A549 (cell line): ENCODE measurements around the gene FAM187B. TPM values are rescaled to one million over a fixed set of nuclear protein-coding genes. Genes with fewer than 3 reads are reported as not detected.
A peak's percentile ranks its signal among the peaks of the same experiment; 100 is the strongest.

Experiments used
- ATAC-seq, 2 experiments: fragments of 200-7000 bp in 1 of 2; fragments of >200 bp in 1 of 2; cut with Nextera tagmentation in 1 of 2; cut with Tn5 transposase in 1 of 2; 3 replicates each; pipeline versions ENCODE4 v1.8.0 to v1.9.1; 2018 to 2020; ENCODE audit warnings: mild to moderate bottlenecking in 1 of 2, moderate library complexity in 1 of 2
- CTCF ChIA-PET: fragments of 300-600 bp; sonication (Branson Sonifier 250); formaldehyde crosslinking; extraction: SDS; loops from one replicate; lab custom pipeline; 2021; ENCODE audit warnings: antibody characterized with exemption, inconsistent platforms; lab: Yijun Ruan, JAX
- POLR2A ChIA-PET: fragments of 350-600 bp; formaldehyde crosslinking; extraction: SDS; loops from one replicate; lab custom pipeline; 2021; ENCODE audit warnings: antibody characterized with exemption, inconsistent platforms; lab: Yijun Ruan, JAX
- DNase-seq, 2 experiments: peaks; one replicate each; pipeline versions ENCODE4 v3.0.0 to v3.0.0-alpha.2; 2011 to 2016; ENCODE audit warnings: low read depth in 1 of 2, low spot score in 1 of 2
- FAIRE-seq: peaks from 2 replicates; lab custom pipeline; 2011; peaks lifted over from hg19 to GRCh38; lab: Jason Lieb, UNC
- H3K27ac ChIP-seq, 2 experiments: fragments of >200 bp; sonication (Bioruptor Twin); formaldehyde crosslinking; 3 replicates each; pipeline ENCODE4 v1.5.1; 2016 to 2017
- H3K4me1 ChIP-seq: fragments of >200 bp; sonication (Bioruptor Twin); formaldehyde crosslinking; 3 replicates; pipeline ENCODE4 v1.6.1; 2016
- H3K4me2 ChIP-seq: fragments of >200 bp; sonication (Bioruptor Twin); formaldehyde crosslinking; 3 replicates; pipeline ENCODE4 v1.6.1; 2016
- H3K4me3 ChIP-seq: fragments of >200 bp; sonication (Bioruptor Twin); formaldehyde crosslinking; 3 replicates; pipeline ENCODE4 v1.5.1; 2016
- H3K9me3 ChIP-seq: fragments of >200 bp; sonication (Bioruptor Twin); formaldehyde crosslinking; 3 replicates; pipeline ENCODE4 v1.6.1; 2016
- EHF ChIP-seq: fragments of 250-450 bp; sonication (Bioruptor Pico); IDR thresholded peaks from 2 replicates; pipeline ENCODE4 v1.5.0; 2020; ENCODE audit warnings: mild to moderate bottlenecking
- ELK1 ChIP-seq: fragments of 150-350 bp; IDR thresholded peaks from 2 replicates; pipeline ENCODE4 v1.6.1; 2014; ENCODE audit warnings: low read depth, mild to moderate bottlenecking, low read length
- HDAC2 ChIP-seq: fragments of 200-600 bp; sonication (generic); IDR thresholded peaks from 2 replicates; pipeline ENCODE4 v1.6.1; 2016
- POLR2A ChIP-seq: IDR thresholded peaks from 2 replicates; pipeline ENCODE4 v1.6.1; 2012; ENCODE audit warnings: mild to moderate bottlenecking, low read length
- POLR2AphosphoS2 ChIP-seq: conservative IDR thresholded peaks from 2 replicates; pipeline ENCODE4 v1.6.1; 2012; ENCODE audit warnings: low read length, improper control_type of control experiment, inconsistent platforms
- REST ChIP-seq: fragments of 200-600 bp; sonication (generic); IDR thresholded peaks from 2 replicates; pipeline ENCODE4 v1.6.1; 2016; ENCODE audit warnings: antibody characterized with exemption, mild to moderate bottlenecking, moderate library complexity
- RFX5 ChIP-seq: fragments of 450-650 bp; IDR thresholded peaks from 2 replicates; pipeline ENCODE4 v1.7.1; 2014; ENCODE audit warnings: antibody characterized with exemption, mild to moderate bottlenecking, moderate library complexity
- WGBS: methylation state at CpG from one replicate; pipeline ENCODE4 v1.1.6; 2017; ENCODE audit errors: missing lambda C conversion rate; 5-methylcytosine and 5-hydroxymethylcytosine counted together
- polyA plus RNA-seq, 4 experiments: library from polyadenylated mRNA; depleted of rRNA in 3 of 4; stranded (reverse); fragments of >200 nt; fragmentation: RNase III in 1 of 4; extraction: RNeasy Plus Mini Kit Qiagen cat#74134 plus additional on column Dnase treatment in 1 of 4; gene quantifications; 2 replicates in 3 of 4; 3 replicates in 1 of 4; pipeline ENCODE4 v1.2.3, GENCODE V29; 2011 to 2017

The FAM187B gene
- polyA plus RNA-seq, 2 of the 4 experiments (the other 2 are of a cell fraction): not detected

- Histone ChIP-seq H3K4me1 (peaks cover 8% of the 10 kb centered on the region; the same call in 1 of the 3 replicates), H3K9me3 (peaks cover 18% of the 10 kb centered on the region), H3K4me2 (no peak overlapping the region), H3K4me3 (no peak overlapping the region), H3K27ac (no peak overlapping the region)
- no peak for TF ChIP-seq RFX5
- TF ChIP-seq REST: no peak
- no peak for TF ChIP-seq POLR2A
- TF ChIP-seq POLR2AphosphoS2: no peak
- ChIA-PET POLR2A (no interaction called here), CTCF (interaction anchor here (0.6 to 2.6 kb wide), 10 partner anchors 8 to 252 kb away, joined by 3 to 9 read pairs (median 4); partner anchors contain the start of genes LGI4 and USF2)
- 68% methylated on average over 34 of the region's 34 CpGs for WGBS
- ATAC-seq (no peak), DNase-seq (no peak), FAIRE-seq (no peak)
Measured at GRCh38 chr19:35249848-35250711, 21.5 kb upstream of the FAM187B start.

- Histone ChIP-seq H3K27ac (peak overlapping the region in 1 of 2 experiments; percentile 38; a peak in 2 of 6 replicates), H3K4me1 (peaks cover 8% of the 10 kb centered on the region; the same call in 1 of the 3 replicates)
- ChIA-PET CTCF (interaction anchor here (1.2 kb wide), 1 partner anchor 20 kb away, joined by 3 read pairs; the partner anchor contains the start of gene USF2), POLR2A (no interaction called here)
- no peak for FAIRE-seq
- no peak for TF ChIP-seq ELK1
- TF ChIP-seq, all 56 proteins: peak for 0
- H3K4me3 ChIP-seq: peak overlapping the region; percentile 48
- H3K9me3 ChIP-seq: peaks cover 25% of the 10 kb centered on the region
- DNase-seq (peak in 1 of 2 experiments; percentile 48), ATAC-seq (no peak; a peak in 2 of 6 replicates)
- peak overlapping the region; percentile 90 for H3K4me2 ChIP-seq
- WGBS: 18% methylated on average over 39 of the region's 39 CpGs
Measured at GRCh38 chr19:35249146-35249847, 20.8 kb upstream of the FAM187B start.

GRCh38 chr19:35248310-35249145 is 20.0 kb upstream of the FAM187B start, which contains the start of gene LSR:
Gene LSR, plus strand, starts transcription at chr19:35249002. Its CDS starts 21 bp downstream, at chr19:35249023.
- H3K4me3 ChIP-seq: peak within 1 kb of the TSS; percentile 48
- POLR2A ChIA-PET: no interaction called here
- TF ChIP-seq HDAC2 (peak; percentile 2; the same call in 1 of the 2 replicates), EHF (CRISPR knock-in tag) (no peak)
- TF ChIP-seq, all 56 proteins: peak for 1
- H3K4me2 ChIP-seq: peak within 1 kb of the TSS; percentile 90
- peaks cover 8% of the 10 kb centered on the region; the same call in 1 of the 3 replicates for H3K4me1 ChIP-seq
- peak; percentile 41 to 58 for ATAC-seq
- peak; percentile 61 to 69 for DNase-seq
- FAIRE-seq: no peak
- 7% methylated on average over 63 of the region's 69 CpGs for WGBS
- CTCF ChIA-PET: no interaction called here
- peaks cover 33% of the 10 kb centered on the region for H3K9me3 ChIP-seq
- H3K27ac ChIP-seq: peak within 1 kb of the TSS in 1 of 2 experiments; percentile 38; a peak in 4 of 6 replicates
